B cell (primary cell): ENCODE results near the gene CALML4.

Source experiments
- CTCF ChIP-seq: fragments of 200-600 bp; IDR thresholded peaks from one replicate; pipeline ENCODE4 v1.8.0; 2022; ENCODE audit warnings: antibody characterized with exemption, mild to moderate bottlenecking
- EZH2 ChIP-seq: IDR thresholded peaks from 2 replicates; pipeline ENCODE4 v1.6.1; 2012; ENCODE audit warnings: borderline replicate concordance, low read depth, mild to moderate bottlenecking, moderate library complexity, low read length; ENCODE audit not compliant: insufficient read depth, poor library complexity, severe bottlenecking

- TF ChIP-seq CTCF (no peak), EZH2 (no peak)
Measured at GRCh38 chr15:68204776-68205557, at the start of gene CALML4.
